KMS-11 (cell line): ENCODE measurements around the gene RBPJ.

ENCODE experiments used
- H2AFZ ChIP-seq: fragments of 200-600 bp; sonication (generic); 2 replicates; pipeline ENCODE4 v1.6.1; 2016; ENCODE audit warnings: antibody characterized with exemption, mixed run types, low read depth
- H3K27ac ChIP-seq: fragments of 200-600 bp; sonication (generic); 2 replicates; pipeline ENCODE4 v1.6.1; 2016; ENCODE audit warnings: mild to moderate bottlenecking, mixed run types
- H3K27me3 ChIP-seq: fragments of 200-600 bp; sonication (generic); 2 replicates; pipeline ENCODE4 v1.6.1; 2017; ENCODE audit warnings: mild to moderate bottlenecking, low read depth, mixed run types, moderate library complexity; ENCODE audit not compliant: insufficient read depth
- H3K36me3 ChIP-seq: fragments of 200-600 bp; sonication (generic); 2 replicates; pipeline ENCODE4 v1.6.1; 2017; ENCODE audit warnings: mild to moderate bottlenecking, mixed run types; ENCODE audit not compliant: insufficient read depth
- H3K4me1 ChIP-seq: fragments of 200-600 bp; sonication (generic); 2 replicates; pipeline ENCODE4 v1.6.1; 2016; ENCODE audit warnings: mild to moderate bottlenecking, low read depth, mixed run types; ENCODE audit not compliant: poor library complexity, severe bottlenecking
- H3K4me2 ChIP-seq: fragments of 200-600 bp; sonication (generic); 2 replicates; pipeline ENCODE4 v1.7.0; 2016; ENCODE audit warnings: mild to moderate bottlenecking, mixed run types
- H3K4me3 ChIP-seq: fragments of 200-600 bp; sonication (generic); IDR thresholded peaks from 2 replicates; pipeline ENCODE4 v1.6.1; 2017; ENCODE audit warnings: low read depth, low read length, mixed read lengths; ENCODE audit not compliant: insufficient read depth
- H3K79me2 ChIP-seq: fragments of 200-600 bp; sonication (generic); 2 replicates; pipeline ENCODE4 v1.6.1; 2016; ENCODE audit warnings: low read depth, mixed run types; ENCODE audit not compliant: insufficient read depth
- H3K9ac ChIP-seq: fragments of 200-600 bp; sonication (generic); 2 replicates; pipeline ENCODE4 v1.6.1; 2016; ENCODE audit warnings: mild to moderate bottlenecking, mixed run types
- H4K20me1 ChIP-seq: fragments of 200-600 bp; sonication (generic); 2 replicates; pipeline ENCODE4 v1.6.1; 2016; ENCODE audit warnings: mild to moderate bottlenecking, mixed run types; ENCODE audit not compliant: insufficient read depth
- TF ChIP-seq, protein P1 (sequence below): fragments of 200-600 bp; sonication (generic); conservative IDR thresholded peaks from 2 replicates; pipeline ENCODE4 v1.6.1; 2017; ENCODE audit warnings: low read depth, mild to moderate bottlenecking, antibody characterized with exemption, low read length, moderate library complexity, mixed read lengths

Gene RBPJ

DNA sequence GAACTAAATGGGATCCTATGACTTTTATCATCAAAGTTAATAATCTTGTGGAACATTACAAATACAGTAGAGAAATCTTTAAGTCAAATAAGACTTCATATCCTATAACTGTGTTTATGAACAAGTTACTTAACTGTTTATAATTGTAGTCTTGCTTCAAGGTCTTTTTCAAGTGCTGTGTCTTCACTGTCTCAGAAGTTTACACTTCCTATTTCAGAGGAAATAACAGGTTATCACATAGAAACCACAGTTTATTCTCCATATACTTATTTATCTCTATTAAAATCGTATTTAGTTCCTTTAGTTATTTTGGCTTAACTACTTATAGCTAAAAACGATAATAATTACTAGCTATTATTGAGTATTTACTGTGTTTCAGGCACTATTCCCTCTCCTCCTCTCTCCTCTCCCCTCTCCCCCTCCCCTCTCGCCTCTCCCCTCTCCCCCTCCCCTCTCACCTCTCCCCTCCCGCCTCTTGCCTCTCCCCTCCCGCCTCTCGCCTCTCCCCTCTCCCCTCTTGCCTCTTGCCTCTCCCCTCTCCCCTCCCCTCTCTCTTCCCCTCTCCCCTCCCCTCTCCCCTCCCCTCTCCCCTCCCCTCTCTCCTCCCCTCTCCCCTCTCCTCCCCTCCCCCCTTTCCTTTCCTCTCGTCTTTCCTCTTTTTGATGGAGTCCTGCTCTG lies 63.7 kb downstream of the RBPJ start:
- H3K36me3 ChIP-seq: no peaks in the 10 kb centered on the region
- peaks cover 20% of the 10 kb centered on the region for H3K4me1 ChIP-seq
- no peak overlapping the region for H3K4me2 ChIP-seq
- no peak overlapping the region for H2AFZ ChIP-seq
- H3K4me3 ChIP-seq: no peak overlapping the region
- no peak overlapping the region for H3K9ac ChIP-seq
- no peaks in the 10 kb centered on the region for H3K79me2 ChIP-seq
- TF ChIP-seq, protein P1, sequence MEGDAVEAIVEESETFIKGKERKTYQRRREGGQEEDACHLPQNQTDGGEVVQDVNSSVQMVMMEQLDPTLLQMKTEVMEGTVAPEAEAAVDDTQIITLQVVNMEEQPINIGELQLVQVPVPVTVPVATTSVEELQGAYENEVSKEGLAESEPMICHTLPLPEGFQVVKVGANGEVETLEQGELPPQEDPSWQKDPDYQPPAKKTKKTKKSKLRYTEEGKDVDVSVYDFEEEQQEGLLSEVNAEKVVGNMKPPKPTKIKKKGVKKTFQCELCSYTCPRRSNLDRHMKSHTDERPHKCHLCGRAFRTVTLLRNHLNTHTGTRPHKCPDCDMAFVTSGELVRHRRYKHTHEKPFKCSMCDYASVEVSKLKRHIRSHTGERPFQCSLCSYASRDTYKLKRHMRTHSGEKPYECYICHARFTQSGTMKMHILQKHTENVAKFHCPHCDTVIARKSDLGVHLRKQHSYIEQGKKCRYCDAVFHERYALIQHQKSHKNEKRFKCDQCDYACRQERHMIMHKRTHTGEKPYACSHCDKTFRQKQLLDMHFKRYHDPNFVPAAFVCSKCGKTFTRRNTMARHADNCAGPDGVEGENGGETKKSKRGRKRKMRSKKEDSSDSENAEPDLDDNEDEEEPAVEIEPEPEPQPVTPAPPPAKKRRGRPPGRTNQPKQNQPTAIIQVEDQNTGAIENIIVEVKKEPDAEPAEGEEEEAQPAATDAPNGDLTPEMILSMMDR: no peak
- H4K20me1 ChIP-seq: no peaks in the 10 kb centered on the region
- no peaks in the 10 kb centered on the region for H3K27me3 ChIP-seq
- no peak overlapping the region for H3K27ac ChIP-seq

DNA sequence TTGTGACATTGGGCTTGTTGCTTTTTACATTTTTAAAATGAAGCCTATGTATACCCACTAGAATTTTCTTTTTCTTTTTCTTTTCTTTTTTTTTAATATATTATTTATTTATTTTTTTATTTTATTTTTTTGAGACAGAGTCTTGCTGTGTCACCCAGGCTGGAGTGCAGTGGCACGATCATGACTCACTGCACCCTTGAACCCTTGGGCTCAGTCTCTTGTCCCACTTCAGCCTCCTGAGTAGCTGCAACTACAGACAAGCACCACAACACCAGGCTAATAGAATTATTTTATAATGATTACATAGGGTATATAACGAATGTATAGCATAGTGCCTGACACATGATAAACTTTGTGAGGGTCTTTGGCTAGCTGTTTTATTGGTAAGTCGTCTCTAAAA lies 64.9 kb downstream of the RBPJ start:
- no peak overlapping the region for H3K9ac ChIP-seq
- H3K4me2 ChIP-seq: no peak overlapping the region
- H2AFZ ChIP-seq: no peak overlapping the region
- no peak overlapping the region for H3K27ac ChIP-seq
- H4K20me1 ChIP-seq: no peaks in the 10 kb centered on the region
- H3K4me1 ChIP-seq: peaks cover 9% of the 10 kb centered on the region
- H3K27me3 ChIP-seq: no peaks in the 10 kb centered on the region
- H3K4me3 ChIP-seq: no peak overlapping the region
- H3K79me2 ChIP-seq: no peaks in the 10 kb centered on the region
- TF ChIP-seq, protein P1: no peak
- no peaks in the 10 kb centered on the region for H3K36me3 ChIP-seq

DNA sequence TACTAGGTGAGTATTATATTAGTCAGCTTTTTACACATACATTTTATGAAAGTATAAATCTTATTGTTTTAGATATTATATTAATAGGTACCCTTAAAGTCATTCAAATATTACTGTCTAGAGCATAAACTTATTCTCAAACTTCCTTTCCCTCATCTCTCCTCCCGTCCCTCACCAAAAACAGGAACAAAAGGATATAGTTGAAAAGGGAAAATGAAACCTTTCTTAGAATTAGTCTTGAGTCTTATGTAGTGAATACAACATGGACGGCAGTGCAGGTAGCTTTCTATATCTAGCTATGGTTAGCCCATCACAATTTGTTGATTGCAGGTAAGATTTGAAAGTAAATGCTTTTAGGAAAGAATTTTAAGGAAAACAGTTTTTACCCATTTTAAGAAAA lies 65.6 kb downstream of the RBPJ start:
- H3K79me2 ChIP-seq: no peaks in the 10 kb centered on the region
- H3K9ac ChIP-seq: no peak overlapping the region
- H3K4me2 ChIP-seq: no peak overlapping the region
- TF ChIP-seq, protein P1: no peak
- H3K4me1 ChIP-seq: peaks cover 2% of the 10 kb centered on the region
- H3K36me3 ChIP-seq: no peaks in the 10 kb centered on the region
- H3K27me3 ChIP-seq: no peaks in the 10 kb centered on the region
- no peak overlapping the region for H3K27ac ChIP-seq
- H2AFZ ChIP-seq: no peak overlapping the region
- no peaks in the 10 kb centered on the region for H4K20me1 ChIP-seq
- no peak overlapping the region for H3K4me3 ChIP-seq

DNA sequence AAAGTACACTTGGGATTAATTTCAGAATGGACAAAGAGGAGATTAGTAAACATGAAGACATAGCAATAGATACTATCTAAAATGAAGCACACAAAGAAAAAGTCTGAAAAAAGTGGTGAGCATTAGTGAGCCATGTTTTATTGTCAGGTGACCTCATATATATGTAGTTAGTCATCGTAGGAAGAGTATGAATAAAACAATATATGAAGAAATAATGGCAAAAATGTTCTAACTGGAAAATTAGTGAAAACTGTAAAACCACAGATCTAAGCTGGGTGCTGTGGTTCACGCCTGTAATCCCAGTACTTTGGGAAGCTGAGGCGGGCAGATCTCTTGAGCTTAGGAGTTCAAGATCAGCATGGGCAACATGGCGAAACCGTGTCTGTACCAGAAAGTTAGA lies 67.9 kb downstream of the RBPJ start:
- no peak overlapping the region for H3K9ac ChIP-seq
- no peak overlapping the region for H3K27ac ChIP-seq
- no peak overlapping the region for H2AFZ ChIP-seq
- H3K4me1 ChIP-seq: no peaks in the 10 kb centered on the region
- H3K79me2 ChIP-seq: no peaks in the 10 kb centered on the region
- TF ChIP-seq, protein P1: no peak
- H3K4me3 ChIP-seq: no peak overlapping the region
- H3K36me3 ChIP-seq: no peaks in the 10 kb centered on the region
- no peaks in the 10 kb centered on the region for H4K20me1 ChIP-seq
- no peak overlapping the region for H3K4me2 ChIP-seq
- H3K27me3 ChIP-seq: no peaks in the 10 kb centered on the region
